ENCODE data around the gene KLK7.

GRCh38 chr19:50963381-50963780 lies 20.3 kb downstream of the KLK7 start:
- no peak for TF ChIP-seq ZC3H10 (CRISPR knock-in tag; IDR thresholded peaks at IDR 0.05)
- TF ChIP-seq ZNF565 (CRISPR knock-in tag; conservative IDR thresholded peaks at IDR 0.05; ENCODE audit: low read depth), result no peak
- TF ChIP-seq PATZ1 (CRISPR knock-in tag; IDR thresholded peaks at IDR 0.05; ENCODE audit: borderline replicate concordance), result no peak
- TF ChIP-seq POU6F1 (CRISPR knock-in tag; IDR thresholded peaks at IDR 0.05; ENCODE audit: borderline replicate concordance, low read depth), result no peak
- no peak for TF ChIP-seq ZFP3 (CRISPR knock-in tag; IDR thresholded peaks at IDR 0.05)
- no peak for TF ChIP-seq ARNTL (CRISPR knock-in tag; IDR thresholded peaks at IDR 0.05; ENCODE audit: borderline replicate concordance, low read depth)
- TF ChIP-seq SNAI2 (CRISPR knock-in tag; IDR thresholded peaks at IDR 0.05), result no peak
- no peak for TF ChIP-seq CSRNP3 (CRISPR knock-in tag; IDR thresholded peaks at IDR 0.05)
- TF ChIP-seq ZFP30 (CRISPR knock-in tag; IDR thresholded peaks at IDR 0.05), result no peak
- no peak for TF ChIP-seq TOX (CRISPR knock-in tag; IDR thresholded peaks at IDR 0.05; ENCODE audit: borderline replicate concordance)
- TF ChIP-seq CREB5 (CRISPR knock-in tag; IDR thresholded peaks at IDR 0.05; ENCODE audit: low read depth), result no peak
- TF ChIP-seq CSDC2 (CRISPR knock-in tag; IDR thresholded peaks at IDR 0.05), result no peak
- no peak for TF ChIP-seq PPARA (CRISPR knock-in tag; IDR thresholded peaks at IDR 0.05; ENCODE audit: borderline replicate concordance)
